Vagina (tissue), 2 donors: ENCODE measurements around the gene SCAI.

Experiments used
- POLR2A ChIP-seq, 2 donors: fragments of 450-650 bp; IDR thresholded peaks; one replicate each; pipeline ENCODE4 v1.6.1; 2017; ENCODE audit warnings: antibody characterized with exemption in 2 of 2, mild to moderate bottlenecking in 2 of 2, moderate library complexity in 2 of 2
- POLR2AphosphoS5 ChIP-seq, 2 donors: sonication (generic); formaldehyde crosslinking; IDR thresholded peaks; one replicate each; pipeline ENCODE4 v1.9.0; 2017; ENCODE audit warnings: antibody characterized with exemption in 2 of 2, mild to moderate bottlenecking in 2 of 2, low read depth in 1 of 2; ENCODE audit not compliant: insufficient read depth in 1 of 2
- TF ChIP-seq, protein P1 (sequence below), 3 experiments: fragments of 450-650 bp in 2 of 3; fragments of 200-600 bp in 1 of 3; sonication (generic) in 1 of 3; IDR thresholded peaks; one replicate each; pipeline ENCODE4 v1.5.1; 2017 to 2019; ENCODE audit warnings: antibody characterized with exemption in 3 of 3, mild to moderate bottlenecking in 2 of 3, moderate library complexity in 2 of 3

DNA sequence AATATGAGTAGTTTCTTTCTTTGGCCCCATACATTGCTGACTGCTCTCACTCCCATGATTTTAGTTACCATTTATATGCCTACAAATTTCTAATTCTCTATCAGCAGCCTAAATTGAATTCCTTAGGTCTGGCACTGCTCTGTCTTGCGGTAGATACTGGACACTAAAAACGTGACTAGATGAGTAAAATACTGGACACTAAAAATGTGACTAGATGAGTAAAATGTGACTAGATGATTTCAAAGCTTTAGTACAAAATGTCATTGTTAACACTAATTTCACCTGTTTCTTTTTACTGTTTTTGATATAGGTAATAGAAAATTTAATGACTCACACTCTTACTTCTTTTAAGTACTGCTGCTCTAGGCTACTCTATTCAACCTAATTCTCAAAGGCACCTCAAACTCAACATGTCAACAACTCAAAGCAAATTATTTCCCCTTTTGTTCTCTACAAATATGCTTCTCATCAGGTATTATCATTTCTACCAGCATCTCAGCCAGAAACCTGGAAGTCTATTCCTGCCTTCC lies 171.0 kb downstream of the SCAI start:
- TF ChIP-seq, protein P1, sequence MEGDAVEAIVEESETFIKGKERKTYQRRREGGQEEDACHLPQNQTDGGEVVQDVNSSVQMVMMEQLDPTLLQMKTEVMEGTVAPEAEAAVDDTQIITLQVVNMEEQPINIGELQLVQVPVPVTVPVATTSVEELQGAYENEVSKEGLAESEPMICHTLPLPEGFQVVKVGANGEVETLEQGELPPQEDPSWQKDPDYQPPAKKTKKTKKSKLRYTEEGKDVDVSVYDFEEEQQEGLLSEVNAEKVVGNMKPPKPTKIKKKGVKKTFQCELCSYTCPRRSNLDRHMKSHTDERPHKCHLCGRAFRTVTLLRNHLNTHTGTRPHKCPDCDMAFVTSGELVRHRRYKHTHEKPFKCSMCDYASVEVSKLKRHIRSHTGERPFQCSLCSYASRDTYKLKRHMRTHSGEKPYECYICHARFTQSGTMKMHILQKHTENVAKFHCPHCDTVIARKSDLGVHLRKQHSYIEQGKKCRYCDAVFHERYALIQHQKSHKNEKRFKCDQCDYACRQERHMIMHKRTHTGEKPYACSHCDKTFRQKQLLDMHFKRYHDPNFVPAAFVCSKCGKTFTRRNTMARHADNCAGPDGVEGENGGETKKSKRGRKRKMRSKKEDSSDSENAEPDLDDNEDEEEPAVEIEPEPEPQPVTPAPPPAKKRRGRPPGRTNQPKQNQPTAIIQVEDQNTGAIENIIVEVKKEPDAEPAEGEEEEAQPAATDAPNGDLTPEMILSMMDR (IDR thresholded peaks at IDR 0.05), result no peak
- TF ChIP-seq POLR2A (IDR thresholded peaks at IDR 0.05) (no peak), POLR2AphosphoS5 (IDR thresholded peaks at IDR 0.05; ENCODE audit: insufficient read depth in 1 of 2, low read depth in 1 of 2) (no peak)
